Measurements from ENCODE around the gene RASGRF2. TPM values are rescaled to one million over a fixed set of nuclear protein-coding genes. Genes with fewer than 3 reads are reported as not detected.

RASGRF2 gene
- total and polyA plus RNA-seq, 2 of the 8 experiments (the other 6 are each of a cell fraction or from before 2014, with no cell fraction given) = 2.6 to 29.5 TPM

- TF ChIP-seq TAF7 (optimal IDR thresholded peaks at IDR 0.05; ENCODE audit: borderline replicate concordance, low read depth, low read length) (no peak), PHF8 (conservative IDR thresholded peaks at IDR 0.05; ENCODE audit: low read depth, low read length) (no peak), NANOG (IDR thresholded peaks at IDR 0.05; ENCODE audit: insufficient read depth, low read depth, low read length, poor library complexity, severe bottlenecking) (no peak), BCL11A (IDR thresholded peaks at IDR 0.05; ENCODE audit: low read depth in 2 of 2, low read length in 2 of 2) (no peak), EZH2 (IDR thresholded peaks at IDR 0.05; ENCODE audit: low read depth, low read length, severe bottlenecking) (no peak), BRCA1 (IDR thresholded peaks at IDR 0.05; ENCODE audit: low read depth, low read length) (no peak)
Observed at GRCh38 chr5:81022688-81023084, 62.5 kb downstream of the RASGRF2 start (continued).

Data from H1 (cell line).